HepG2 (cell line): ENCODE results near the gene TMTC2. TPM values are rescaled to one million over a fixed set of nuclear protein-coding genes. Genes with fewer than 3 reads are reported as not detected.

Experiments
- ATAC-seq: fragments of 200-7000 bp; cut with Tn5 transposase; 3 replicates; pipeline ENCODE4 v1.9.1; 2020; ENCODE audit warnings: mild to moderate bottlenecking, moderate library complexity
- BruUV-seq: library from RNA; stranded (reverse); fragments of 400-500 nt; replicated peaks from 2 replicates; lab custom pipeline; 2021; lab: Mats Ljungman, UMichigan
- CTCF ChIA-PET: fragments of 300-600 bp; formaldehyde crosslinking; extraction: SDS; loops from one replicate; lab custom pipeline; 2021; ENCODE audit warnings: low total read pairs, inconsistent platforms, low intra/inter-chr PET ratio; lab: Yijun Ruan, JAX
- POLR2A ChIA-PET: fragments of 350-600 bp; sonication (Branson Sonifier 250); formaldehyde crosslinking; loops from one replicate; lab custom pipeline; 2020; ENCODE audit warnings: antibody characterized with exemption, inconsistent platforms; lab: Yijun Ruan, JAX
- DNase-seq: peaks from one replicate; pipeline ENCODE4 v3.0.0-alpha.2; 2015; ENCODE audit warnings: low spot score
- FAIRE-seq: peaks from 3 replicates; lab custom pipeline; 2011; peaks lifted over from hg19 to GRCh38; lab: Jason Lieb, UNC
- H2AFZ ChIP-seq: one replicate; pipeline ENCODE4 v1.6.1; 2011; ENCODE audit warnings: low read length, inconsistent platforms
- H3K27ac ChIP-seq: fragments of 300-600 bp; 3 replicates; pipeline ENCODE4 v1.8.0; 2011; ENCODE audit warnings: mixed run types, mild to moderate bottlenecking, mixed read lengths, low read length, inconsistent platforms; ENCODE audit not compliant: insufficient read depth; ENCODE audit errors: extremely low read length
- H3K27me3 ChIP-seq, 2 experiments: fragments of 200-600 bp in 1 of 2; 2 replicates in 1 of 2; 3 replicates in 1 of 2; pipeline versions ENCODE4 v1.6.0 to v1.8.0; 2011; ENCODE audit warnings: low read length in 2 of 2, mild to moderate bottlenecking in 2 of 2, moderate library complexity in 2 of 2, inconsistent platforms in 1 of 2; ENCODE audit not compliant: insufficient read depth in 2 of 2, control insufficient read depth in 1 of 2
- H3K36me3 ChIP-seq, 2 experiments: fragments of 200-600 bp in 1 of 2; replicated peaks in 1 of 2; 2 replicates in 1 of 2; 3 replicates in 1 of 2; pipeline versions ENCODE4 v1.5.1 to v1.8.0; 2011; ENCODE audit warnings: low read length in 2 of 2, inconsistent platforms in 1 of 2; ENCODE audit not compliant: insufficient read depth in 2 of 2, control insufficient read depth in 1 of 2
- H3K4me1 ChIP-seq: 2 replicates; pipeline ENCODE4 v1.5.1; 2012; ENCODE audit warnings: low read length, inconsistent platforms; ENCODE audit not compliant: insufficient read depth
- H3K4me2 ChIP-seq: 2 replicates; pipeline ENCODE4 v1.6.0; 2011; ENCODE audit warnings: low read depth, low read length, inconsistent platforms
- H3K4me3 ChIP-seq, 3 experiments: fragments of 200-600 bp in 1 of 3; sonication (generic), shearing (Covaris generic) in 1 of 3; replicated peaks in 1 of 3; 2 replicates each; pipeline ENCODE4 v1.5.1; 2011 to 2016; ENCODE audit warnings: low read length in 3 of 3, inconsistent platforms in 2 of 3, low read depth in 2 of 3, mild to moderate bottlenecking in 2 of 3, control low read depth in 1 of 3, mixed read lengths in 1 of 3; ENCODE audit not compliant: insufficient read depth in 1 of 3
- H3K79me2 ChIP-seq: one replicate; pipeline ENCODE4 v1.6.1; 2011; ENCODE audit warnings: low read length, inconsistent platforms; ENCODE audit not compliant: insufficient read depth
- H3K9ac ChIP-seq: 2 replicates; pipeline ENCODE4 v1.6.0; 2011; ENCODE audit warnings: mild to moderate bottlenecking, low read depth, low read length, inconsistent platforms; ENCODE audit not compliant: insufficient read depth
- H3K9me3 ChIP-seq: 2 replicates; pipeline ENCODE4 v1.5.1; 2012; ENCODE audit warnings: mild to moderate bottlenecking, low read length
- H4K20me1 ChIP-seq: 2 replicates; pipeline ENCODE4 v1.6.0; 2011; ENCODE audit warnings: inconsistent platforms, mild to moderate bottlenecking, low read length, moderate library complexity; ENCODE audit not compliant: insufficient read depth
- ARNT ChIP-seq: fragments of 450-650 bp; IDR thresholded peaks from 2 replicates; pipeline ENCODE4 v1.6.1; 2017
- CCAR2 ChIP-seq: fragments of 200-400 bp; formaldehyde crosslinking; optimal IDR thresholded peaks from 2 replicates; pipeline ENCODE3; 2018; ENCODE audit warnings: low read depth, mild to moderate bottlenecking, low read length, moderate library complexity
- CHD4 ChIP-seq: fragments of 200-600 bp; sonication (generic); IDR thresholded peaks from 2 replicates; pipeline ENCODE4 v1.7.0; 2017; ENCODE audit warnings: mild to moderate bottlenecking, low read length, borderline replicate concordance
- ELF3 ChIP-seq: IDR thresholded peaks from 2 replicates; pipeline ENCODE4 v1.6.1; 2016; ENCODE audit warnings: missing genetic modification reagents, missing compliant biosample characterization
- IRX3 ChIP-seq: sonication (generic); formaldehyde crosslinking; IDR thresholded peaks from 2 replicates; pipeline ENCODE4 v1.8.1; 2023; ENCODE audit warnings: mild to moderate bottlenecking, low read depth, missing genetic modification reagents, borderline replicate concordance
- JDP2 ChIP-seq: sonication (generic); formaldehyde crosslinking; IDR thresholded peaks from 2 replicates; pipeline ENCODE4 v1.8.1; 2022; ENCODE audit warnings: missing genetic modification reagents, borderline replicate concordance
- MAFF ChIP-seq: IDR thresholded peaks from 2 replicates; pipeline ENCODE4 v1.6.1; 2011; ENCODE audit warnings: low read depth, low read length, improper control_type of control experiment
- MLLT10 ChIP-seq: sonication (generic); formaldehyde crosslinking; IDR thresholded peaks from 2 replicates; pipeline ENCODE4 v1.4.0; 2020; ENCODE audit warnings: missing genetic modification reagents
- PHF21A ChIP-seq: sonication (generic); formaldehyde crosslinking; IDR thresholded peaks from 2 replicates; pipeline ENCODE4 v1.5.0; 2020; ENCODE audit warnings: mild to moderate bottlenecking, missing genetic modification reagents
- RFX1 ChIP-seq: fragments of 450-650 bp; IDR thresholded peaks from 2 replicates; pipeline ENCODE4 v1.6.1; 2017
- RXRB ChIP-seq: IDR thresholded peaks from 2 replicates; pipeline ENCODE4 v1.6.1; 2016; ENCODE audit warnings: borderline replicate concordance, missing genetic modification reagents, missing compliant biosample characterization
- SALL1 ChIP-seq: sonication (generic); formaldehyde crosslinking; IDR thresholded peaks from 2 replicates; pipeline ENCODE4 v1.8.0; 2022; ENCODE audit warnings: mild to moderate bottlenecking, missing genetic modification reagents
- SNRNP70 ChIP-seq: fragments of 200-400 bp; formaldehyde crosslinking; IDR thresholded peaks from 2 replicates; pipeline ENCODE4 v1.6.1; 2017; ENCODE audit warnings: mild to moderate bottlenecking, low read depth, low read length, moderate library complexity
- SPEN ChIP-seq: sonication (generic); formaldehyde crosslinking; IDR thresholded peaks from 2 replicates; pipeline ENCODE4 v1.5.1; 2020; ENCODE audit warnings: low read depth, mild to moderate bottlenecking, missing genetic modification reagents
- TIGD3 ChIP-seq: sonication (generic); formaldehyde crosslinking; IDR thresholded peaks from 2 replicates; pipeline ENCODE4 v1.5.1; 2020; ENCODE audit warnings: mild to moderate bottlenecking, missing genetic modification reagents, borderline replicate concordance
- ZFX ChIP-seq: sonication (generic); formaldehyde crosslinking; IDR thresholded peaks from 2 replicates; pipeline ENCODE4 v1.4.0; 2020; ENCODE audit warnings: mild to moderate bottlenecking, low read depth, missing genetic modification reagents, moderate library complexity
- ZNF30 ChIP-seq: sonication (generic); formaldehyde crosslinking; IDR thresholded peaks from 2 replicates; pipeline ENCODE4 v1.5.0; 2020; ENCODE audit warnings: mild to moderate bottlenecking, missing genetic modification reagents
- ZNF441 ChIP-seq: sonication (generic); formaldehyde crosslinking; IDR thresholded peaks from 2 replicates; pipeline ENCODE4 v1.7.0; 2021; ENCODE audit warnings: missing genetic modification reagents, borderline replicate concordance
- whole genome bisulfite sequencing: methylation state at CpG from one replicate; pipeline ENCODE4 v1.1.6; 2017; ENCODE audit warnings: low lambda C conversion rate; 5-methylcytosine and 5-hydroxymethylcytosine counted together
- in situ Hi-C: cut with HindIII; loops from 2 replicates; pipeline ENCODE4 v1.10.0; 2017; ENCODE audit warnings: low pct_unique_long_range_greater_than_20kb; ENCODE audit not compliant: extremely low pct_ligation_motif_present
- intact Hi-C: fragments of 100-400 bp; cut with micrococcal nuclease; formaldehyde crosslinking; loops from one replicate; pipeline ENCODE4 v1.10.0; 2022; ENCODE audit not compliant: unreplicated experiment
- polyA plus RNA-seq, 8 experiments: library from polyadenylated mRNA; depleted of rRNA in 3 of 8; stranded (reverse) in 7 of 8; unstranded in 1 of 8; fragments of >200 nt; fragmentation: Illumina TruSeq in 4 of 8; extraction: Trizol in 4 of 8; gene quantifications; 2 replicates each; pipeline versions ENCODE4 v1.2.1 to v1.2.3, GENCODE V29; 2011 to 2016; ENCODE audit warnings: low read depth in 4 of 8, missing spikeins in 1 of 8, mixed read lengths in 1 of 8; ENCODE audit not compliant: insufficient read depth in 1 of 8
- total RNA-seq, 5 experiments: library from RNA; depleted of rRNA; stranded (reverse); fragments of >200 nt; fragmentation: Illumina TruSeq; extraction: Trizol; gene quantifications; 2 replicates each; pipeline ENCODE4 v1.2.3, GENCODE V29; 2016; ENCODE audit warnings: low read depth in 1 of 5
- TF ChIP-seq, protein P1 (sequence below): sonication (generic); formaldehyde crosslinking; IDR thresholded peaks from 2 replicates; pipeline ENCODE4 v1.5.1; 2020; ENCODE audit warnings: missing genetic modification reagents, mild to moderate bottlenecking, borderline replicate concordance
- TF ChIP-seq, protein P2 (sequence below): sonication (generic); formaldehyde crosslinking; IDR thresholded peaks from 2 replicates; pipeline ENCODE4 v1.8.1; 2022; ENCODE audit warnings: low read depth, mild to moderate bottlenecking, missing genetic modification reagents

The TMTC2 gene
- total and polyA plus RNA-seq, 2 of the 13 experiments (the other 11 are each of a cell fraction or from before 2014, with no cell fraction given): 0.55 to 0.63 TPM

GRCh38 chr12:83161456-83161855 is 474.8 kb downstream of the TMTC2 start (continued):
- TF ChIP-seq, protein P1, sequence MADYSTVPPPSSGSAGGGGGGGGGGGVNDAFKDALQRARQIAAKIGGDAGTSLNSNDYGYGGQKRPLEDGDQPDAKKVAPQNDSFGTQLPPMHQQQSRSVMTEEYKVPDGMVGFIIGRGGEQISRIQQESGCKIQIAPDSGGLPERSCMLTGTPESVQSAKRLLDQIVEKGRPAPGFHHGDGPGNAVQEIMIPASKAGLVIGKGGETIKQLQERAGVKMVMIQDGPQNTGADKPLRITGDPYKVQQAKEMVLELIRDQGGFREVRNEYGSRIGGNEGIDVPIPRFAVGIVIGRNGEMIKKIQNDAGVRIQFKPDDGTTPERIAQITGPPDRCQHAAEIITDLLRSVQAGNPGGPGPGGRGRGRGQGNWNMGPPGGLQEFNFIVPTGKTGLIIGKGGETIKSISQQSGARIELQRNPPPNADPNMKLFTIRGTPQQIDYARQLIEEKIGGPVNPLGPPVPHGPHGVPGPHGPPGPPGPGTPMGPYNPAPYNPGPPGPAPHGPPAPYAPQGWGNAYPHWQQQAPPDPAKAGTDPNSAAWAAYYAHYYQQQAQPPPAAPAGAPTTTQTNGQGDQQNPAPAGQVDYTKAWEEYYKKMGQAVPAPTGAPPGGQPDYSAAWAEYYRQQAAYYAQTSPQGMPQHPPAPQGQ (CRISPR knock-in tag): no peak
- TF ChIP-seq PHF21A (CRISPR knock-in tag) (no peak), MAFF (no peak), CCAR2 (no peak), TIGD3 (CRISPR knock-in tag) (no peak), MLLT10 (CRISPR knock-in tag) (no peak)
- TF ChIP-seq, protein P2, sequence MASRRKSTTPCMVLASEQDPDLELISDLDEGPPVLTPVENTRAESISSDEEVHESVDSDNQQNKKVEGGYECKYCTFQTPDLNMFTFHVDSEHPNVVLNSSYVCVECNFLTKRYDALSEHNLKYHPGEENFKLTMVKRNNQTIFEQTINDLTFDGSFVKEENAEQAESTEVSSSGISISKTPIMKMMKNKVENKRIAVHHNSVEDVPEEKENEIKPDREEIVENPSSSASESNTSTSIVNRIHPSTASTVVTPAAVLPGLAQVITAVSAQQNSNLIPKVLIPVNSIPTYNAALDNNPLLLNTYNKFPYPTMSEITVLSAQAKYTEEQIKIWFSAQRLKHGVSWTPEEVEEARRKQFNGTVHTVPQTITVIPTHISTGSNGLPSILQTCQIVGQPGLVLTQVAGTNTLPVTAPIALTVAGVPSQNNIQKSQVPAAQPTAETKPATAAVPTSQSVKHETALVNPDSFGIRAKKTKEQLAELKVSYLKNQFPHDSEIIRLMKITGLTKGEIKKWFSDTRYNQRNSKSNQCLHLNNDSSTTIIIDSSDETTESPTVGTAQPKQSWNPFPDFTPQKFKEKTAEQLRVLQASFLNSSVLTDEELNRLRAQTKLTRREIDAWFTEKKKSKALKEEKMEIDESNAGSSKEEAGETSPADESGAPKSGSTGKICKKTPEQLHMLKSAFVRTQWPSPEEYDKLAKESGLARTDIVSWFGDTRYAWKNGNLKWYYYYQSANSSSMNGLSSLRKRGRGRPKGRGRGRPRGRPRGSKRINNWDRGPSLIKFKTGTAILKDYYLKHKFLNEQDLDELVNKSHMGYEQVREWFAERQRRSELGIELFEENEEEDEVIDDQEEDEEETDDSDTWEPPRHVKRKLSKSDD: no peak
- TF ChIP-seq, all 625 proteins: peak for 0

DNA sequence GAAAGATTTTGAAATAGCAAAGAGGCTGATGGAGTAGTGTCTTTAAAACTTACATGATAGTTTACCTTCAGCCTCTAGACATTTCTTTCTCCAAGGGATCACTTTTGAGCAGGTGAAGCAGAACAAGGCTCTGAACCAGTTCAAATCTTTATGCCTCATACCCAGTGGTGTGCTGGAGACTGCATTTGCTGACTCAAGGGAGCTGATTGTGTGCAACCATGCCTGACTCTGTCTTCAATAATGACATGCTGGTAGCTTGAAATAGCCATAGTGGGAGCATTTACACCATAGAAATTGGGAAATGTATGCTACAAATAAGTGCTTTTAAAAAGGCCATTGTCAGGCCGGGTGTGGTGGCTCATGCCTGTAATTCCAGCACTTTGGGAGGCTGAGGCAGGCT is 482.0 kb downstream of the TMTC2 start:
- Histone ChIP-seq H4K20me1 (no peaks in the 10 kb centered on the region), H3K4me2 (no peak overlapping the region), H3K9ac (no peak overlapping the region), H3K4me3 (no peak overlapping the region), H3K27me3 (no peaks in the 10 kb centered on the region), H3K36me3 (no peaks in the 10 kb centered on the region), H3K9me3 (peaks cover 12% of the 10 kb centered on the region), H3K27ac (no peak overlapping the region), H2AFZ (no peak overlapping the region), H3K79me2 (no peaks in the 10 kb centered on the region), H3K4me1 (no peaks in the 10 kb centered on the region)
- DNase-seq (no peak), ATAC-seq (no peak), FAIRE-seq (no peak)
- no CpG with 5 or more reads among the region's 1 CpG for WGBS
- intact Hi-C loops: no loop called here
- in situ Hi-C loops: no loop called here
- ChIA-PET POLR2A (no interaction called here), CTCF (no interaction called here)
- no TSS peak for BruUV-seq
- TF ChIP-seq ZNF30: no peak
- no peak for TF ChIP-seq RFX1
- no peak for TF ChIP-seq SNRNP70
- no peak for TF ChIP-seq ZNF441 (CRISPR knock-in tag)
- no peak for TF ChIP-seq SALL1 (CRISPR knock-in tag)
- TF ChIP-seq CHD4: no peak
- no peak for TF ChIP-seq JDP2 (CRISPR knock-in tag)
- TF ChIP-seq ELF3: no peak
- no peak for TF ChIP-seq SPEN (CRISPR knock-in tag)
- no peak for TF ChIP-seq RXRB (CRISPR knock-in tag)
- no peak for TF ChIP-seq IRX3 (CRISPR knock-in tag)
- TF ChIP-seq ZFX (CRISPR knock-in tag): no peak
- TF ChIP-seq ARNT: no peak
